Astrocyte of the spinal cord (primary cell): ENCODE measurements around the gene PPY.
"Not testable (repeated sequence)": the region's sequence is repeated elsewhere in the genome, so short reads cannot be mapped to it uniquely, and the experiment has no call there.

Experiments
- DNase-seq: peaks from one replicate; pipeline ENCODE4 v3.0.0; 2011; ENCODE audit warnings: low read depth, low spot score
- H3K4me3 ChIP-seq: 2 replicates; pipeline ENCODE4 v1.5.1; 2011; ENCODE audit warnings: low read depth, mild to moderate bottlenecking, low read length, moderate library complexity
- in situ Hi-C: cut with HindIII; loops from 2 replicates; pipeline ENCODE4 v1.10.0; 2017; ENCODE audit warnings: low sequenced_read_pairs
- TF ChIP-seq, protein P1 (sequence below): IDR thresholded peaks from 2 replicates; pipeline ENCODE4 v1.5.1; 2012; ENCODE audit warnings: low read depth, mild to moderate bottlenecking, low read length, inconsistent platforms

Gene PPY

GRCh38 chr17:43976963-43977837, 34.9 kb upstream of the PPY start:
- no peak for DNase-seq
- no peak overlapping the region for H3K4me3 ChIP-seq
- in situ Hi-C loops, result no loop called here
- TF ChIP-seq, protein P1, sequence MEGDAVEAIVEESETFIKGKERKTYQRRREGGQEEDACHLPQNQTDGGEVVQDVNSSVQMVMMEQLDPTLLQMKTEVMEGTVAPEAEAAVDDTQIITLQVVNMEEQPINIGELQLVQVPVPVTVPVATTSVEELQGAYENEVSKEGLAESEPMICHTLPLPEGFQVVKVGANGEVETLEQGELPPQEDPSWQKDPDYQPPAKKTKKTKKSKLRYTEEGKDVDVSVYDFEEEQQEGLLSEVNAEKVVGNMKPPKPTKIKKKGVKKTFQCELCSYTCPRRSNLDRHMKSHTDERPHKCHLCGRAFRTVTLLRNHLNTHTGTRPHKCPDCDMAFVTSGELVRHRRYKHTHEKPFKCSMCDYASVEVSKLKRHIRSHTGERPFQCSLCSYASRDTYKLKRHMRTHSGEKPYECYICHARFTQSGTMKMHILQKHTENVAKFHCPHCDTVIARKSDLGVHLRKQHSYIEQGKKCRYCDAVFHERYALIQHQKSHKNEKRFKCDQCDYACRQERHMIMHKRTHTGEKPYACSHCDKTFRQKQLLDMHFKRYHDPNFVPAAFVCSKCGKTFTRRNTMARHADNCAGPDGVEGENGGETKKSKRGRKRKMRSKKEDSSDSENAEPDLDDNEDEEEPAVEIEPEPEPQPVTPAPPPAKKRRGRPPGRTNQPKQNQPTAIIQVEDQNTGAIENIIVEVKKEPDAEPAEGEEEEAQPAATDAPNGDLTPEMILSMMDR, result no peak

DNA sequence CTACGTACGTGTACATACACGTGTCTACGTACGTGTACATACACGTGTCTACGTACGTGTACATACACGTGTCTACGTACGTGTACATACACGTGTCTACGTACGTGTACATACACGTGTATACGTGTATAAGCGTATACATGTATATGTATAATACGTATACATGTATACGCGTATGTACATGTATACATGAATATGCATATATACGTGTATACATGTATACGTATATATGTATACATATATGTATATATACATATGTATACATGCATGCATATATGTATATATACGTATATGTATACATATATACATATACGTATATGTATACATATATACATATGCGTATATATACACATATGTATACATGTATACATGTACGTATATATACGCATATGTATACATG, 33.6 kb upstream of the PPY start:
- TF ChIP-seq, protein P1, result no peak
- in situ Hi-C loops, result no loop called here
- no peak overlapping the region for H3K4me3 ChIP-seq
- no peak for DNase-seq

GRCh38 chr17:43974382-43975266, 32.3 kb upstream of the PPY start:
- no peak overlapping the region for H3K4me3 ChIP-seq
- TF ChIP-seq, protein P1, result no peak
- in situ Hi-C loops, result no loop called here
- no peak for DNase-seq

DNA sequence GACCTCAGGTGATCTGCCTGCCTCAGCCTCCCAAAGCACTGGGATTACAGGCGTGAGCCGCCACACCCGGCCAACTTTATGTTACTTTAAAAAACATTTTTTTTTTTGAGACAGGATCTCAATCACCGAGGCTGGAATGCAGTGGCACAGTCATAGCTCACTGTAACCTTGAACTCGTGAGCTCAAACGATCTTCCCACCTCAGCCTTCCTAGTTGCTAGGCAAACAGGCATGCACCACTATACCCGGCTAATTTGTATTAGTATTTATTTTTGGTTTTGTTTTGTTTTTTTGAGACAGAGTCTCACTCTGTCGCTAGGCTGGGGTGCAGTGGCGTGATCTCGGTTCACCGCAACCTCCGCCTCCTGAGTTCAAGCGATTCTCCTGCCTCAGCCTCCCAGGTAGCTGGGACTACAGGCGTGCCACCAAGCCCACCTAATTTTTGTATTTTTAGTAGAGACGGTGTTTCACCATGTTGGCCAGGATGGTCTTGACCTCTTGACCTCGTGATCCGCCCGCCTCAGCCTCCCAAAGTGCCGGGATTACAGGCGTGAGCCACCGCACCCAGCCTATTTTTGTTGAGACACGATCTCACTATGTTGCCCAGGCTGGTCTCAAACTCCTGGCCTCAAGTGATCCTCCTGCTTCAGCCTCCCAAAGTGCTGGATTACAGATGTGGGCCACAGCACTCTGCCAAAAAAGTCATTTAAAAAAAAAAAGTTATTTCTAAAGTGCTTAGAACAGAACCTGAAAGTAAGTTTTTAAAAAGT, 30.4 kb upstream of the PPY start:
- DNase-seq, H3K4me3 ChIP-seq, in situ Hi-C loops: not testable (repeated sequence)

- DNase-seq, H3K4me3 ChIP-seq, in situ Hi-C loops: not testable (repeated sequence)
Observed at GRCh38 chr17:43971436-43971835, 29.2 kb upstream of the PPY start.

DNA sequence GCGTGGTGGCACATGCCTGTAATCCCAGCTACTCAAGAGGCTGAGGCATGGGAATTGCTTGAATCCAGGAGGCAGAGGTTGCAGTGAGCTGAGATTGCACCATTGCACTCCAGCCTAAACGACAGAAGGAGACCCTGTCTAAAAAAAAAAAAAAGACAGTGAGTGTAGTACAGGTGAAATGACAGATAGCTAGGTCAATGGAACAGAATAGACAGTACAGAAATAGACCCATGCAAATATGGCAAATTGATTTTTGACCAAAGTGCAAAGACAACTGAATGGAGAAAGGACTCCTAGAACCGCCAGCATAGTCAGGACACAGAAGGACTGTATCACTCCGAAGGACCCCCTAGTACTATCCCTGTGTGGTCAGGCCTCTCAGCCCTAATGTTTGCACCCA, 28.1 kb upstream of the PPY start:
- TF ChIP-seq, protein P1, result no peak

GRCh38 chr17:43967251-43967875, 25.1 kb upstream of the PPY start:
- DNase-seq, result no peak
- H3K4me3 ChIP-seq, result no peak overlapping the region
- in situ Hi-C loops, result no loop called here
- TF ChIP-seq, protein P1, result no peak

More for the DNA sequence above, 28.1 kb upstream of the PPY start:
- no peak for DNase-seq
- H3K4me3 ChIP-seq, result no peak overlapping the region
- in situ Hi-C loops, result no loop called here
